ENCODE data around the gene FGF14. TPM values are rescaled to one million over a fixed set of nuclear protein-coding genes. Genes with fewer than 3 reads are reported as not detected.

Gene FGF14
- total RNA-seq, 4 donors from 2014 or later, result 0.36 to 1.9 (median 0.45) TPM

DNA sequence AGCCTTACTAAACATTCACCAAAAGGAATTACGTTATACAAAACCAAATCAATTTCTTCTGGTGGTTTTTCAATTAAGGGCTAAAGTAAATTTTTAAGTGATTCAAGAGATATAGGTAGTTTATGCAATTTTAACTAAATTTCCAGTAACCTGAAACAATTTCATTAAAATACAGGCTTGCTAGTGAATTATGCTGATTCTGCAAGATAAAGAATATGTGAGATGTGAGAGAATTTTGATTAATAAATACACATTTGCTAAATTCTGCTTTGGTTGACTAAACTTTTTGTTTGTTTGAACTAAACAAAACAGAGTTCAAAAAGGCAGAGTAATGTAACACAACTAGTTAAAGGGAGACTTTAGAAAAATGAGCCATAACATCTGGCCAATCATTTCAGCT is 27.1 kb downstream of the FGF14 start:
- TF ChIP-seq, protein P1, sequence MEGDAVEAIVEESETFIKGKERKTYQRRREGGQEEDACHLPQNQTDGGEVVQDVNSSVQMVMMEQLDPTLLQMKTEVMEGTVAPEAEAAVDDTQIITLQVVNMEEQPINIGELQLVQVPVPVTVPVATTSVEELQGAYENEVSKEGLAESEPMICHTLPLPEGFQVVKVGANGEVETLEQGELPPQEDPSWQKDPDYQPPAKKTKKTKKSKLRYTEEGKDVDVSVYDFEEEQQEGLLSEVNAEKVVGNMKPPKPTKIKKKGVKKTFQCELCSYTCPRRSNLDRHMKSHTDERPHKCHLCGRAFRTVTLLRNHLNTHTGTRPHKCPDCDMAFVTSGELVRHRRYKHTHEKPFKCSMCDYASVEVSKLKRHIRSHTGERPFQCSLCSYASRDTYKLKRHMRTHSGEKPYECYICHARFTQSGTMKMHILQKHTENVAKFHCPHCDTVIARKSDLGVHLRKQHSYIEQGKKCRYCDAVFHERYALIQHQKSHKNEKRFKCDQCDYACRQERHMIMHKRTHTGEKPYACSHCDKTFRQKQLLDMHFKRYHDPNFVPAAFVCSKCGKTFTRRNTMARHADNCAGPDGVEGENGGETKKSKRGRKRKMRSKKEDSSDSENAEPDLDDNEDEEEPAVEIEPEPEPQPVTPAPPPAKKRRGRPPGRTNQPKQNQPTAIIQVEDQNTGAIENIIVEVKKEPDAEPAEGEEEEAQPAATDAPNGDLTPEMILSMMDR (IDR thresholded peaks at IDR 0.05), result no peak
- TF ChIP-seq POLR2A (IDR thresholded peaks at IDR 0.05), result no peak
- no peak for DNase-seq (ENCODE audit: low spot score in 2 of 2)
- H3K4me3 ChIP-seq (ENCODE audit: low read depth, poor library complexity, severe bottlenecking), result no peak overlapping the region
- 94 to 95% methylated on average over 1 of the region's 1 CpG for WGBS, 2 donors
- intact Hi-C loops (cut with DNase I; ENCODE audit: low total_unique reads), result no loop called here

DNA sequence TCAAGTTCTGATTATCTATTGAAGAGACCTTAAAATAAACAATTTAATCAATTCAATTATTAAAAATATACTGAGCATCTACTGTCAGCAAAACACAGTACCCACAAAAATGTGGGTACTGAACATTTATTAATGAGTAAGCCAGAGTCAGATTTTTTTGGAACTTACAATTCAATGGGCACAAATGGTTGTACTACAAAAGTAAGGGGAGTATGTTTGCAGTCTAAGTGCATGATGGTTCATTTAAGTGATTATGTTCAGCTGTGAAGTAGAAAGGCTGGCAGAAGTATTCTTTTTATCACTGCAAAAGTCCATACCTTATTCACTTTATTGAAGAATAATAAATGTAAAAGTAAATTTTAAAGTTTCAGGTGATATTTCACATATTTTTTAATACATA is 27.6 kb downstream of the FGF14 start:
- TF ChIP-seq, protein P1 (IDR thresholded peaks at IDR 0.05), result no peak
- no peak for TF ChIP-seq POLR2A (IDR thresholded peaks at IDR 0.05)
- no peak overlapping the region for H3K4me3 ChIP-seq (ENCODE audit: low read depth, poor library complexity, severe bottlenecking)
- intact Hi-C loops (cut with DNase I; ENCODE audit: low total_unique reads), result no loop called here
- DNase-seq (ENCODE audit: low spot score in 2 of 2), result no peak

- no peak for TF ChIP-seq POLR2A (IDR thresholded peaks at IDR 0.05)
- no peak overlapping the region for H3K4me3 ChIP-seq (ENCODE audit: low read depth, poor library complexity, severe bottlenecking)
- DNase-seq (ENCODE audit: low spot score in 2 of 2), result no peak
- intact Hi-C loops (cut with DNase I; ENCODE audit: low total_unique reads), result no loop called here
Measured at GRCh38 chr13:102373221-102373620, 28.6 kb downstream of the FGF14 start.

GRCh38 chr13:102369302-102369701 is 32.5 kb downstream of the FGF14 start:
- H3K4me3 ChIP-seq (ENCODE audit: low read depth, poor library complexity, severe bottlenecking), result no peak overlapping the region
- TF ChIP-seq, protein P1 (IDR thresholded peaks at IDR 0.05), result no peak
- TF ChIP-seq POLR2A (IDR thresholded peaks at IDR 0.05), result no peak
- intact Hi-C loops (cut with DNase I; ENCODE audit: low total_unique reads), result no loop called here
- 74% methylated on average over 2 of the region's 2 CpGs for WGBS, 2 donors
- DNase-seq (ENCODE audit: low spot score in 2 of 2), result no peak

- no peak for TF ChIP-seq POLR2A (IDR thresholded peaks at IDR 0.05)
- TF ChIP-seq, protein P1 (IDR thresholded peaks at IDR 0.05), result no peak
- intact Hi-C loops (cut with DNase I; ENCODE audit: low total_unique reads), result no loop called here
- no peak overlapping the region for H3K4me3 ChIP-seq (ENCODE audit: low read depth, poor library complexity, severe bottlenecking)
- 70 to 89% methylated on average over 14 of the region's 14 CpGs for WGBS, 2 donors
- DNase-seq (ENCODE audit: low spot score in 2 of 2), result no peak
Measured at GRCh38 chr13:102367836-102368235, 34.0 kb downstream of the FGF14 start.

- no peak overlapping the region for H3K4me3 ChIP-seq (ENCODE audit: low read depth, poor library complexity, severe bottlenecking)
- 87 to 91% methylated on average over 2 of the region's 2 CpGs for WGBS, 2 donors
- TF ChIP-seq POLR2A (IDR thresholded peaks at IDR 0.05), result no peak
- TF ChIP-seq, protein P1 (IDR thresholded peaks at IDR 0.05), result no peak
- intact Hi-C loops (cut with DNase I; ENCODE audit: low total_unique reads), result no loop called here
- DNase-seq (ENCODE audit: low spot score in 2 of 2), result no peak
Measured at GRCh38 chr13:102361113-102361512, 40.7 kb downstream of the FGF14 start.

Data from lower leg skin (tissue), 4 donors.